OCI-LY3 (cell line): Measurements from ENCODE around the gene RPS6KA2.
A peak's percentile ranks its signal among the peaks of the same experiment; 100 is the strongest.

Source experiments
- H2AFZ ChIP-seq: fragments of 200-600, 300-600 bp; shearing (Covaris generic); 2 replicates; pipeline ENCODE4 v1.6.0; 2014; ENCODE audit warnings: antibody characterized with exemption, low read depth, low read length
- H3K27ac ChIP-seq: fragments of 200-600, 300-600 bp; sonication (generic); 2 replicates; pipeline ENCODE4 v1.5.1; 2014; ENCODE audit warnings: mild to moderate bottlenecking, low read length, moderate library complexity, mixed read lengths
- H3K27me3 ChIP-seq: fragments of 200-600, 300-600 bp; sonication (generic); 2 replicates; pipeline ENCODE4 v1.6.1; 2014; ENCODE audit warnings: low read depth, low read length, mixed read lengths
- H3K36me3 ChIP-seq: fragments of 200-600, 300-600 bp; sonication (generic); replicated peaks from 2 replicates; pipeline ENCODE3; 2014; ENCODE audit warnings: low read depth, low read length, mixed read lengths
- H3K4me1 ChIP-seq: fragments of 300-600, 200-600 bp; sonication (generic); 2 replicates; pipeline ENCODE4 v1.6.1; 2014; ENCODE audit warnings: low read length, mixed read lengths
- H3K4me2 ChIP-seq: fragments of 200-600, 300-600 bp; sonication (generic); 2 replicates; pipeline ENCODE4 v1.6.1; 2014; ENCODE audit warnings: low read length, mixed read lengths
- H3K4me3 ChIP-seq: fragments of 300-600, 200-600 bp; sonication (generic); 2 replicates; pipeline ENCODE4 v1.5.1; 2014; ENCODE audit warnings: antibody characterized with exemption, mild to moderate bottlenecking, low read length, moderate library complexity
- H3K79me2 ChIP-seq: fragments of 300-600, 200-600 bp; shearing (Covaris generic); 2 replicates; pipeline ENCODE4 v1.6.1; 2014; ENCODE audit warnings: mild to moderate bottlenecking, low read length, mixed read lengths
- H3K9ac ChIP-seq: fragments of 300-600, 200-600 bp; shearing (Covaris generic); 2 replicates; pipeline ENCODE4 v1.6.0; 2014; ENCODE audit warnings: mild to moderate bottlenecking, low read length, moderate library complexity
- H3K9me3 ChIP-seq: fragments of 200-600, 300-600 bp; shearing (Covaris generic); 2 replicates; pipeline ENCODE4 v1.6.1; 2014; ENCODE audit warnings: low read length, mixed read lengths; ENCODE audit not compliant: insufficient read depth
- H4K20me1 ChIP-seq: fragments of 200-600, 300-600 bp; sonication (generic); 2 replicates; pipeline ENCODE4 v1.6.1; 2016; ENCODE audit warnings: low read length, mixed read lengths; ENCODE audit not compliant: insufficient read depth
- EZH2phosphoT487 ChIP-seq: fragments of 200-600 bp; shearing (Covaris generic); IDR thresholded peaks from 2 replicates; pipeline ENCODE4 v1.6.1; 2018; ENCODE audit warnings: antibody characterized with exemption, mixed run types, low read depth
- TF ChIP-seq, protein P1 (sequence below): fragments of 200-600, 300-600 bp; sonication (generic); IDR thresholded peaks from 2 replicates; pipeline ENCODE4 v1.5.1; 2014; ENCODE audit warnings: antibody characterized with exemption, low read length, low read depth

RPS6KA2 gene

DNA sequence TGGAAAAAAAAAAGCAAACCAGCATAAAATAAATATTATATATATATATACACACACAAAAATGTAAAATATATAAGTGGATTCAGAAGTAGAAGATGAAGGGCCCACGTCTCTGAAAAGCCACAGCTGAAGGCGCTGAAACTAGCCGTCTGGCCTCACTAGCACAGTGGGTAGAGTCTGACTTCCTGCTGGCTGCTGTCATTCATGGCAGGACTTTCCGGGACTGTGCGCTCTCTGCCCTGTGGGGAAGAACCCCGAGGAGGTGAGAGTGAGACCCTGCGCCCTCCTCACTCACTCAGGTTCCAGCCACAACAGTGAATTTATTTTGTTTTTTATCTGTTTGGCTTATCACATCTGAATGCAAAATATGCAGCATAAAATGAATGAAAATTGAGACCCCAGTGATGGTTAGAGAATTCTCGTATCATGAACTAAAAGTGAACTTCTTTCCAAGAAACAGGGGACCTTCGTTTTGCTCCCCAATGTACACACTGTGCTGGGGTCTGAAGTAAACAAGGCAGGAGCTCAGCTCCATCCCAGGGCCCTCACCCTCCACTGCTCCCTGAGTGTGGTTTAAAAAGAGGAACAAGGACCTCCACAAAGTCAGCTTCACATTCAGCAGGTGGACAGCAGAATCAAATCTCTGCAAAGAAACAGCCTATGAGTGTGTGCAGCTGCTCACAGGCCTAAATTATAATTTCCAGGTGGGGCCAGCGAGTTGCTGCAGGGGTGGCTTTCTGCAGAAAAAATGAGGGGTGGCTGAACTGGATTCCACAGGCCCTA lies 39.2 kb downstream of the RPS6KA2 start:
- peak overlapping the region; percentile 100 for H3K4me2 ChIP-seq
- H4K20me1 ChIP-seq, result no peaks in the 10 kb centered on the region
- H3K4me3 ChIP-seq, result peak overlapping the region; percentile 77
- no peaks in the 10 kb centered on the region for H3K79me2 ChIP-seq
- H3K36me3 ChIP-seq, result no peaks in the 10 kb centered on the region
- peak overlapping the region; percentile 77 for H3K9ac ChIP-seq
- H3K27ac ChIP-seq, result peak overlapping the region; percentile 99
- H3K27me3 ChIP-seq, result no peaks in the 10 kb centered on the region
- TF ChIP-seq, protein P1, sequence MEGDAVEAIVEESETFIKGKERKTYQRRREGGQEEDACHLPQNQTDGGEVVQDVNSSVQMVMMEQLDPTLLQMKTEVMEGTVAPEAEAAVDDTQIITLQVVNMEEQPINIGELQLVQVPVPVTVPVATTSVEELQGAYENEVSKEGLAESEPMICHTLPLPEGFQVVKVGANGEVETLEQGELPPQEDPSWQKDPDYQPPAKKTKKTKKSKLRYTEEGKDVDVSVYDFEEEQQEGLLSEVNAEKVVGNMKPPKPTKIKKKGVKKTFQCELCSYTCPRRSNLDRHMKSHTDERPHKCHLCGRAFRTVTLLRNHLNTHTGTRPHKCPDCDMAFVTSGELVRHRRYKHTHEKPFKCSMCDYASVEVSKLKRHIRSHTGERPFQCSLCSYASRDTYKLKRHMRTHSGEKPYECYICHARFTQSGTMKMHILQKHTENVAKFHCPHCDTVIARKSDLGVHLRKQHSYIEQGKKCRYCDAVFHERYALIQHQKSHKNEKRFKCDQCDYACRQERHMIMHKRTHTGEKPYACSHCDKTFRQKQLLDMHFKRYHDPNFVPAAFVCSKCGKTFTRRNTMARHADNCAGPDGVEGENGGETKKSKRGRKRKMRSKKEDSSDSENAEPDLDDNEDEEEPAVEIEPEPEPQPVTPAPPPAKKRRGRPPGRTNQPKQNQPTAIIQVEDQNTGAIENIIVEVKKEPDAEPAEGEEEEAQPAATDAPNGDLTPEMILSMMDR, result no peak
- TF ChIP-seq EZH2phosphoT487, result no peak
- no peaks in the 10 kb centered on the region for H3K9me3 ChIP-seq
- H3K4me1 ChIP-seq, result peaks cover 53% of the 10 kb centered on the region
- H2AFZ ChIP-seq, result no peak overlapping the region

DNA sequence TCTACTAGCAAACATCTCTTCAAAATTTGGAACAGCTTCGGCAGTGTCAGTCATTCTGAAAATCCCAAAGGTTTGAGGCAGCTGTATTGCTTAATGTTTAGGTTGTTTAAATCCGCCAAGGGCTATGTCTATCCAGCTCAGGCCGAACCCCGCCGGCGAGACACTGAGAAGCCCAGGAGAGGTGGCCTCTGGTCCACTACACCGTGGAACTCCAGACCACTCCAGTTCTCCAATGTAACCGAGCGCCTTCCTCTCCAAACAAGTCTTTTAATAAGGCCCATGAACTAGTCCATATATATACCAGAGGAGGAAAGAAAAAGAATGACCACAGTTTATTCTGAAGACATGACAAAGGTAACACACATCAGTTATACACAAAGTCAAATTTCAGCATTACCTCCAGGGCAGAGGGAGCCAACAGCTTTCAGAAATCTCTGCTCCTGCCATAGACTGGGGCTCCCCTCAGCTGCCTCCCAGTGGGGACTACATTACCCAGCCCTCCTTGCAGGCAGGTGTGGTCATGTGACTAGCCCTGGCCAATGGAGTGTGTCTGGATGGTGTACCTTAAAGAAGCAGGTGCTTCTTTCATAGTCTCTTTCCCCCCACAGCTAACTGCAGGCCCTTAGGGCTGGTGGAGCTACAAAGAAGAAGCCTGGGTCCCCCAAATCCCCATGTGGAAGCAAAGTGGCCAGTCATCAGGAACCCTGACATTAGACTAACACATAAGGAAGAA lies 40.5 kb downstream of the RPS6KA2 start, which contains the start of gene RAMACL:
Gene RAMACL (minus strand): TSS at position 255 of the 733 bp plus-strand sequence. CDS start 201 bp downstream, at position 54.
- H3K36me3 ChIP-seq, result no peaks in the 10 kb centered on the region
- peak within 1 kb of the TSS; percentile 100 for H3K4me2 ChIP-seq

DNA sequence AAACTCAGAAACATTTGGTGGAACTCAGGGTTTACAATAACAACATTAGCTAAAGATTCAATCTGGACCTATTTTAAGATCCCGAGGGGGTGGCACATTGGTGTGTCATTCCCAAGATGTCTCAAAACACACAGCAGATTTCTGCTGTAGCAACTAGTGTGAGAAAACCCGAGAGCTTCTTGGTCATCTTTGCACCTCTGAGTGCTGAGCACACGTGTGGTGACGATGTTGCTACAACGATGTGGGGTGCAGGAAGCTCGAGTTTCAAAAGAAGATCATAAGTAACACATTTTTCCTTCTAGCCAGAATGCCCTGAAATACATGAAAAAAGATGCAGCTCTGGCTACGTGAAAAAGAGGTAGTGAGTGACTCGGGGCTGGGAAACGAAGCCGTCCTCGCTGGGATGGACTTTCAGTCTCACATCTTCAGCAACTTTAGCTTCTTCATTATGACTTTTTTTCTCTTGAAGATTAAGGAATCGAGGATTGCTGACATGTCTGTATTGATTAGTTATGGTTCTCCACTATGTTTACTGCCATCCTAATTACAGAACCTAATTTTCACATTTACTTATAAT lies 42.1 kb downstream of the RPS6KA2 start:
- peaks cover 29% of the 10 kb centered on the region for H3K4me1 ChIP-seq

More for the DNA sequence above, 40.5 kb downstream of the RPS6KA2 start, which contains the start of gene RAMACL:
- H3K4me3 ChIP-seq, result peak within 1 kb of the TSS; percentile 70
- no peak within 1 kb of the TSS for H2AFZ ChIP-seq
- H3K9ac ChIP-seq, result peak within 1 kb of the TSS; percentile 77
- no peaks in the 10 kb centered on the region for H3K9me3 ChIP-seq
- no peaks in the 10 kb centered on the region for H3K79me2 ChIP-seq
- no peaks in the 10 kb centered on the region for H4K20me1 ChIP-seq
- H3K4me1 ChIP-seq, result peaks cover 45% of the 10 kb centered on the region
- TF ChIP-seq, protein P1, result no peak
- no peak for TF ChIP-seq EZH2phosphoT487
- no peaks in the 10 kb centered on the region for H3K27me3 ChIP-seq
- peak within 1 kb of the TSS; percentile 99 for H3K27ac ChIP-seq

More for the DNA sequence above, 42.1 kb downstream of the RPS6KA2 start:
- H3K4me3 ChIP-seq, result no peak overlapping the region
- H3K27ac ChIP-seq, result no peak overlapping the region
- H3K27me3 ChIP-seq, result no peaks in the 10 kb centered on the region
- H2AFZ ChIP-seq, result no peak overlapping the region
- H3K79me2 ChIP-seq, result no peaks in the 10 kb centered on the region
- no peaks in the 10 kb centered on the region for H4K20me1 ChIP-seq
- H3K9ac ChIP-seq, result no peak overlapping the region
- no peak overlapping the region for H3K4me2 ChIP-seq
- H3K36me3 ChIP-seq, result no peaks in the 10 kb centered on the region
- no peak for TF ChIP-seq EZH2phosphoT487
- TF ChIP-seq, protein P1, result no peak
- H3K9me3 ChIP-seq, result no peaks in the 10 kb centered on the region
